ENCODE data around the gene SETX.
"Not testable (repeated sequence)": the region's sequence is repeated elsewhere in the genome, so short reads cannot be mapped to it uniquely, and the experiment has no call there.

The SETX gene

GRCh38 chr9:132274861-132275260, 79.9 kb downstream of the SETX start:
- DNase-seq = no peak

GRCh38 chr9:132269704-132270516, 84.9 kb downstream of the SETX start:
- not testable (repeated sequence) for DNase-seq

GRCh38 chr9:132268725-132269352, 85.9 kb downstream of the SETX start:
- DNase-seq = peak; percentile 78

DNA sequence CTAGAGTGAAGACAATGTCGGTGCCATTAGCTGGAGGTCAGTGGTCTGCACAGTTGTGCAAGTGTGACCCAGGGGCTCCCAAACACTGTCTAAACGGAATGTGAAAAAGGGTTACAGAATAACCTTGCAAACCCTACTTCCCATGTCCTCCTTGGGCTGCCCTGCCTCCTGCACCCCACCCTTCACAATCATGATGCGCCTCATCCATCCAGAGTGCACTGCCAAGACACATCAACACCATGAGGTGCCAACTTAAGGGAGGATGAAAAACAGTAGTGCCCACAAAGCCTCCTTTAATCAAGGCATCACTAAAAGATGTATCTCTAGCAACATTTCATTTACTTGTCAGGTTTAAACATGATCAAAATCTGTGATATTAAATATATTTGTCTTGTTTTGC, 87.1 kb downstream of the SETX start:
- no peak for DNase-seq

GRCh38 chr9:132266017-132266416, 88.8 kb downstream of the SETX start:
- no peak for DNase-seq

GRCh38 chr9:132260846-132261245, 93.9 kb downstream of the SETX start:
- no peak for DNase-seq

DNA sequence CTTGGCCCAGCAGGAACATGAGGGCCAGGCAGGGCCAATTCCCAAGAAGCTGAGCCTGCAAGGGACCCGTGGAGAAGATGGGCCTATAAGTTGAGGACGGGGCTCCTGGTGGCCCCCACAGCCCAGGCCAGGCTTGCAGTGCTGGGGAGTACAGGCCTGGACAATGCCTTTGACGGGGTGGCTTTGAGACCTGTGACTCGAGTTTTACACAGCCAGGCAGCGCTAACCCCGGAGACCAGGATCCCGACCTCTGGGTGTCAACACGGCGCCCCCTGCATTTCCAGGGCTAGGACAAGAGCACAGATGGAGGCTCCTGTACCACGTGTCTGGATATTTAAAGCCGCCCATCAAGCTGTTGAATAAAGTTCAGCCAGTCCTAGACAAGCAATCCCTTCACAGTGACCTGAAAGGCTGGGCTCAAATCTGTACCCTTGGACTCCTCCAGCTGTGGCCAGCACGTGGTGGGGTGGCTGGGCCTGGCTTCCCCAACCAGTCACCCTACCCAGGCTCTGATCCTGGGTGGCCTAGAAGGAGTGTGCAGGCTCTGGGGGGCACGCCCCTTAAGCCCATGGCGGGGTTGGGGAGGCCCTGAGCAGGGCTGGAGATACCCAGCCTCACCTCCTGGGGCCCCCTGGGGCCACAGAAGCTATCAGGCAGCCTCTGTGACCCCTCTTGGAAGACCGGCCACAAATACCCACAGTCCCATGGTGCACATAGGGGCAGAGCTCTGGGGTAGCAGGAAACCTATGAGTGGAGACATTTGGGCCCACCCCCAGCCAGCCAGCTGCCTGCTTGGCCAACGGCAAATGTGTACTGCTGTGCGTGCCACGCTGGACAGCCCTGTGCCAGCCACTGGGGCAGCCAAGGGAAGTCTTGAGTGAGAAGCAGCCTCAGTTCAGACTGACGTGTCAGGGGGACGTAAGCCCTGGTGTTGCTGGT, 104.2 kb downstream of the SETX start:
- no peak for DNase-seq

GRCh38 chr9:132249690-132250089, 105.1 kb downstream of the SETX start:
- DNase-seq = no peak

- DNase-seq = no peak
Measured at GRCh38 chr9:132249123-132249522, 105.7 kb downstream of the SETX start.

DNA sequence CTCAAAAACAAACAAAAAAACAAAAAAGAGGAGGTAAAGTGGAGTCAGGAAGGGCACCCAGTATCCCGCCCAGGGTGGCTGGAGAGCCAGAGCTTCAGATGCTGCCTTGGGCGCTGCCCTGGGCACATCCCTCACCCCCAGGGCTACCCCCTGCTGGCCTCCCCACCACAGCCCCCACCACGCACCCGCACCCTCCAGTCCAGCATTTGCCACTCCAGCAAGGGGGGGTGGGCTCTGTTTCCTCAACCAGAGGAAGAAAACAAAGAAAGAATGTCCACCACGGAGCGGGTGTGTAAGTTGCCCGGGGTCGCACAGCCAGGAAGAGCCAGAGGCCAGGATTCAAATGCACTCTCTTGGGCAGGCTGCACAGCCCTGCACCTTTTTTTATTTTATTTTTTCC, 106.8 kb downstream of the SETX start:
- DNase-seq = no peak

GRCh38 chr9:132245465-132245864, 109.3 kb downstream of the SETX start:
- DNase-seq = no peak

DNA sequence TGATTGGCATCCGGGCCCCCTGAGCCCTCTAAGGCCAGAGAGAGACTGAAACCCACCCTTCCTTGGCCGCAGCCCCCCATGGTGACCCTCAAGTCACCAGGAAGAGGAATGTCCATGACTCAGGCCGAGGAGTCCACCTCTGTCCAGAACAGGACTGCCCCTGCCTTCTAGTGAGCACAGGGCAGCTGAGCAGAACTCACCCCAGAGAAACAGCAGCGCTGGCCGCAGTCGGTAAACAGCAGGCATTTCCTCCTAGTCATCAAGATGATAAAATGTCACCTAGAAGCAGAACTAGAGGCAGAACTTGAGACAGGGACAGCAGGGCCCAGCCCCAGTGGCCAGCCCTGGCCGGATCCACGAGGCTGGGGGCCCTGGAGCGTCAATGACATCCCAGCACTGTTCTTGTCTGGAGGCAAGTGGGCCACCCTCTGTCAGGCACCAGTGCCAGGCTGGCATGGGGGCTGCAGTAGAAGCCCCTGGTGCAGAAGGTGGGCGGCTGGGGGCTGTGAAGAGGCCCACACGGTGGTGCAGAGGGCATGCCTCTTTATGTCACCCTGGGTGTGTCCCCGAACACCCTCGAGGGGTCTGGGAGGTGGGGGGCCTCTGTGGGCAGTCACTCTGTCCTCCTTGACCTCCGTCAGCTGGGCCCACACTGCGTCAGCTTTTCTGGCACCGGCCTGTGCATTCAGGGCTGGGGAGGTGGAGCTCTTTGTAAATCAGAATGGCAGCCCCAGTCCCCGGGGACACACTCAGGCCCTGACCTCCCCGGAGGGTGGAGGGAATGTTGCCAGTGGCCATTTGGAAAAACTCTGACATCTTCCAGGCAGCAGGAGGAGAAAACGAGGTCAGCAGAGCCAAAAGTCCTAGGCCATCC, 110.0 kb downstream of the SETX start:
- DNase-seq = no peak

GRCh38 chr9:132243156-132244074, 111.4 kb downstream of the SETX start:
- DNase-seq = no peak

DNA sequence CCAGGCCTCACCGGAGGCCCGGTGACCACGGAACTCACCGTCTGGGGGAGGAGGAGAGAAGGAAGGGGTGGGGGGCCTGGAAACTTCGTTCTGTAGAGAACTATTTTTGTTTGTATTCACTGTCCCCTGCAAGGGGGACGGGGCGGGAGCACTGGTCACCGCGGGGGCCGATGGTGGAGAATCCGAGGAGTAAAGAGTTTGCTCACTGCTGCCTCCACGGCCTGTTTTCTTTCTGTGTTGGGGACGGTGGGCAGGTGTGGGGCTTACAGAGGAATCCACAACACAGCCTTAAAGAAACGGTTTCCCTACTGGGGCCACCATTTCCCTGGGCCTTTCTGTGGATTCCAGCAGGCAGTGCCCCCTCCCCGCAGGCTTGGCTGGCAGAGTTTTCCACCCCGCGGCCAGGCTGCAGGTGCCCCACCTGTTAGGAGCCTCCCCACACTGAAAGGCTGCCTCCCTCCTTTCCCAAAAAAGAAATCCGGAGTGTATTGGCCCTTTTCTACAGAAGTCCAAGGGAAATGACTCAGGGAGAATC, 112.1 kb downstream of the SETX start:
- DNase-seq = peak; percentile 33

- peak; percentile 54 for DNase-seq
Measured at GRCh38 chr9:132241840-132242620, 112.8 kb downstream of the SETX start.

DNA sequence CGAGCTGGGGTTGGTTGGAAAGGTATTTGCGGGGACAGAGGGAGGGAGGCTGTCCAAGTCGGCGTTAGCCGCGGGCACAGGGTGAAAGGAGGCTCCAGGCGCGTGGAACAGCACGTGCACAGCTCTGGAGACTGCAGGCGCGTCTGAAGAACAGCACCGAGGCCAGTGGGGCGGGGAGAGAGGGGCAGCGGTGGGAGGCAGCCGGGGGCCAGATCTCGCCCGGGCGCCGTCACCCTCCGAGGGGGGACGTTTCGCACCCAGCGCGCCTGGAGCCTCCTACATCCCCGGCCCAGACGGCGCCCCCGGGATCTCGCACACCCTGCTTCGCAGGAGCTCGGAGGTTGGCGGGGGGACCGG, 113.3 kb downstream of the SETX start:
- DNase-seq = no peak

DNA sequence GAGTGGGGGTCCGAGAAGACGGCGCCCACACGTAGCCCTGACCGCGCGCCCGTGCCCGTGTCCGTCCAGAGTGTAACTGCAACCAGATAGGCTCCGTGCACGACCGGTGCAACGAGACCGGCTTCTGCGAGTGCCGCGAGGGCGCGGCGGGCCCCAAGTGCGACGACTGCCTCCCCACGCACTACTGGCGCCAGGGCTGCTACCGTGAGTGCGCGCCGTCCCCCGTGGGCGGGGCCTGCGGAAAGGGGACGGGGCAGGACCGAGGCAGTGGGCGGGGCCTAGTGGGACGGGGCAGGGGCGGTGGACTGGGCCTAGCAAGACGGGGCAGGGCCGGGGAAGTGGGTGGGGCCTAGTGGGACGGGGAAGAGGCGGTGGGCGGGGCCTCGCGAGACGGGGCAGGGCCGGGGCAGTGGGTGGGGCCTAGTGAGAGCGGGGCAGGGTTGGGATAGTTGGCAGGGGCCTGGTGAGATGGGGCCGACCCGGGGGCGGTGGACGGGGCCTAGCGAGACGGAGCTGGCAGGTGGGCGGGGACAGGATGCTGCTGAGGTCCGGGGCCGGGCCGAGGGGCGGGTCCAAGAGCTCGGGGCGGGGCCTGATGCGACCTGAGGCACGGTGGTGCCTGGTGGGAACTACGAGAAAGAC, 113.8 kb downstream of the SETX start:
- peak; percentile 99 for DNase-seq

DNA sequence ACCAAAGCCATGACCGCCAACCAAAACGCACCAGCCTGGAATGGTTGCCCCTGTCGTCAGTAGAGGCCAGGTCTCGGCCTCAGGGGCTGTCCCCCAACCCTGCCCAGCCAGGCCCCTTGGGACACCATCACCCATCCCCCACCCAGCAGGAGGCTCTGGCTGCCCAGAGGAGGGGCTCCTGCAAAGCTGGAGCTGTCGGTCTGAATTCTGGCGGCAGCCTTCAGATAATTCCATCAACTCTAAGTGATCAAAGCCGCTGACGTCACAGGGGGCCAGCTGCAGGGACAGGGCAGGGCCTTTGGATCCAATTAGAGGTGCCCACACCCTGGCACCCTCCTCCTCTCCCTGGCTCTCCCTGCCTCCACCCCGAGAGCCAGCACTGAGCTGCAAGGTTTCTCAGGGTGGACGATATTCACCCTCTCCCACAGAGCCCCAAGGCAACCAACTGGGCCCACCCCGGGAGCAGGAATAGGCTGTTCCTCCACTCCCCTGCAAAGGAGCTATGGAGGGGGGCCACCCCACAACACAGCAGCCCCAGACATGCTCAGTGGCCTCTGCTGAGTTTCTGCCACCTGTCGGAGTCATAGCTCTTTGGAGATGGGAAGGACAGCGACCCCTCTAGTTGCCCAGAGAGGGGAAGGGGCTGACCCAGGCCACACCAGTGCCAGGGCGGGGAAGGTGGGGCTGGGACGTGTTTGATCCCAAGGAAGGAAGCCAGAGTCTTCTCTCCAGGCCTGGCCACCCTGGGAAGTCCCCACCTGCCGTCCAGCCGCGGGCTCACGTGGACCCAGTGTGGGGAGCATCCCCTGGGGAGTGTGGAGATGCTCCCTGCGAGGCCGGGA, 114.6 kb downstream of the SETX start:
- DNase-seq = peak; percentile 30

GRCh38 chr9:132239518-132239917, 115.3 kb downstream of the SETX start:
- DNase-seq = no peak
